ENCODE measurements around the gene ERN2. TPM values are rescaled to one million over a fixed set of nuclear protein-coding genes. Genes with fewer than 3 reads are reported as not detected.

ERN2 gene
- total RNA-seq, 1 donor from 2014 or later = not detected

DNA sequence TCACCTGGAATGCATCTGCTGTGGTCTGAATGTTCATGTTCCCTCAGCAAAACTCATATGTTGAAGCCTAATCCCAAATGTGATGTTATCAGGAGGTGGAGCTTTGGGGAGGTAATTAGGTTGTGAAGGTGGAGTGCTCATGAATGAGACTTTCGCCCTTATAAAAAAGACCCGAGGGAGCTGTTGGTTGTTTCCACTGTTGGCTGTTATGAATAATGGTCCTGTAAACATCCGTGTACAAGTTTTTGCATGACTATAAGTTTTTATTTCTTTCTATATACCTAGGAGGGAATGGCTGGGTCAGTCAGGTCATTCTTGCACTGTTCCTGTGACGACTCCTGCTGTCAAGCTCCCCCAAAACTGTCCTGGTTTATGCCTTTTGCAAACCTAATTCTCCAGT lies 32.2 kb upstream of the ERN2 start:
- no peak for TF ChIP-seq CTCF (IDR thresholded peaks at IDR 0.05; ENCODE audit: insufficient read depth, low read depth, low read length)
- TF ChIP-seq EZH2 (IDR thresholded peaks at IDR 0.05; ENCODE audit: insufficient read depth, low read length) = no peak
- Mint-ChIP-seq H3K27me3 (ENCODE audit: low read depth, unreplicated experiment) (peaks cover 16% of the 10 kb centered on the region), H3K4me1 (ENCODE audit: low read depth, unreplicated experiment) (no peaks in the 10 kb centered on the region), H3K36me3 (ENCODE audit: low read depth, unreplicated experiment) (no peaks in the 10 kb centered on the region), H3K27ac (ENCODE audit: unreplicated experiment) (no peak overlapping the region), H3K4me3 (ENCODE audit: unreplicated experiment) (no peak overlapping the region), H3K9me3 (ENCODE audit: unreplicated experiment) (peaks cover 5% of the 10 kb centered on the region)
- no peak overlapping the region for H3K4me2 ChIP-seq (ENCODE audit: low read length)
- H2AFZ ChIP-seq (ENCODE audit: low read depth, low read length) = no peak overlapping the region
- H3K27me3 ChIP-seq (ENCODE audit: insufficient read depth, low read length) = no peaks in the 10 kb centered on the region
- H4K20me1 ChIP-seq (ENCODE audit: insufficient read depth, low read length) = no peaks in the 10 kb centered on the region
- no peaks in the 10 kb centered on the region for H3K9me3 ChIP-seq (ENCODE audit: insufficient read depth, low read depth, low read length)
- no peak overlapping the region for H3K27ac ChIP-seq (ENCODE audit: low read depth, low read length)
- no peak for FAIRE-seq
- no peak for DNase-seq (ENCODE audit: low read depth)
- H3K36me3 ChIP-seq (ENCODE audit: insufficient read depth, low read length) = no peaks in the 10 kb centered on the region
- H3K9ac ChIP-seq (ENCODE audit: low read length) = no peak overlapping the region
- no peak overlapping the region for H3K4me3 ChIP-seq (ENCODE audit: insufficient read depth, low read depth, low read length)
- H3K79me2 ChIP-seq (ENCODE audit: insufficient read depth, low read length) = no peaks in the 10 kb centered on the region
- no peaks in the 10 kb centered on the region for H3K4me1 ChIP-seq (ENCODE audit: insufficient read depth, low read length)

DNA sequence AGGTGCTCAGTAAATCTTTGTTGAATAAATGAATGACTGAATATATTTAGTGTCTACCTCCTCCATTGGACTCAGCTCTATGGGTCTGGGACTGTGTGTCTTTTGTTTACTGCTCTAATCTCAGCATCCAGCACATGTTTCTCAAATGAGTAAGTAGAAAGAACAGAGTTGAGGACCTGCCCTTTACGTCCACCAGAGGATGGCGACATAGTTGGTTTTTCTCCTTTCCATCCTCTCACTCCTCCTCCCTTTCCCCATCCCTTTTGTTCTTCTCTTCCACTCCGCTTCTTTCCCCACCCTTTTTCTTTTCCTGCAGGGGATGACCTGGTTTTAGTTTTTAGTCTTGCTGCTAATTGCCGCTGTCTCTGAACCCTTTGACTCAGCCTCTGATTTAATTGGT lies 29.7 kb upstream of the ERN2 start:
- H3K27me3 ChIP-seq (ENCODE audit: insufficient read depth, low read length) = no peaks in the 10 kb centered on the region
- peaks cover 5% of the 10 kb centered on the region for H3K9me3 Mint-ChIP-seq (ENCODE audit: unreplicated experiment)
- H2AFZ ChIP-seq (ENCODE audit: low read depth, low read length) = no peak overlapping the region
- H3K4me1 ChIP-seq (ENCODE audit: insufficient read depth, low read length) = no peaks in the 10 kb centered on the region
- no peak overlapping the region for H3K4me3 ChIP-seq (ENCODE audit: insufficient read depth, low read depth, low read length)
- H3K27me3 Mint-ChIP-seq (ENCODE audit: low read depth, unreplicated experiment) = peaks cover 26% of the 10 kb centered on the region
- no peak overlapping the region for H3K27ac ChIP-seq (ENCODE audit: low read depth, low read length)
- no peaks in the 10 kb centered on the region for H3K36me3 ChIP-seq (ENCODE audit: insufficient read depth, low read length)
- no peaks in the 10 kb centered on the region for H3K36me3 Mint-ChIP-seq (ENCODE audit: low read depth, unreplicated experiment)
- no peak overlapping the region for H3K4me2 ChIP-seq (ENCODE audit: low read length)
- no peak for DNase-seq (ENCODE audit: low read depth)
- no peaks in the 10 kb centered on the region for H3K79me2 ChIP-seq (ENCODE audit: insufficient read depth, low read length)
- H3K9me3 ChIP-seq (ENCODE audit: insufficient read depth, low read depth, low read length) = no peaks in the 10 kb centered on the region
- no peak overlapping the region for H3K9ac ChIP-seq (ENCODE audit: low read length)
- FAIRE-seq = no peak
- H3K27ac Mint-ChIP-seq (ENCODE audit: unreplicated experiment) = no peak overlapping the region
- H3K4me1 Mint-ChIP-seq (ENCODE audit: low read depth, unreplicated experiment) = no peaks in the 10 kb centered on the region
- no peaks in the 10 kb centered on the region for H4K20me1 ChIP-seq (ENCODE audit: insufficient read depth, low read length)
- no peak overlapping the region for H3K4me3 Mint-ChIP-seq (ENCODE audit: unreplicated experiment)
- TF ChIP-seq EZH2 (IDR thresholded peaks at IDR 0.05; ENCODE audit: insufficient read depth, low read length) (no peak), CTCF (IDR thresholded peaks at IDR 0.05; ENCODE audit: insufficient read depth, low read depth, low read length) (no peak)

DNA sequence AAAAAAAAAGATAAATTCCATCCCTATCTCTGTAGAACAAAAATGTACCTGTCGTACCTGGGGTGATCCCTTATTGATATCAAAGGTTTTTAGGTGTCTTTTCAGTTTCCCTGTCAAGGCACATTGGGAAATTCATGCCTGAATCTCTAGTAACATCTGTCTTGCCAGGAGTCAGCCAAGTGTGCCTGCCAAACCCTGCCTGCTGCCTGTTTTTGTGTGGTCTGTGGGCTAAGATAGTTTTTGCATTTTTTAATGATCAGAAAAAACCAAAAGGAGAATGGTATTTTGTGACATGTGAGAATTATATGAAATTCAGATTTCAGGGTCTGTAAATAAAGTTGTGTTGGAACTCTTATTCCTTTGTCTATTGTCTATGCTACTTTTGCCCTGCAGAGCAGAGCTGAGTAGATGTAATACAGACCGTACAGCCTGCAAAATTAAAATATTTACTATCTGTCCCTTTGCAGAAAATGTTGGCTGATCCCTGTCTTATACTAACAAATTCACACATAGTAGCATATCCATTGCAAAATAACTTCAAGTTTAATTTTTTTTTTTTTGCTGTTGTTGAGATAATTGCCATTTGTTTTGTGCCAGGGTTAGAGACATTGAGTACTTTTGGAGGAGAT lies 28.8 kb upstream of the ERN2 start:
- no peaks in the 10 kb centered on the region for H4K20me1 ChIP-seq (ENCODE audit: insufficient read depth, low read length)
- no peak overlapping the region for H2AFZ ChIP-seq (ENCODE audit: low read depth, low read length)
- no peak for TF ChIP-seq CTCF (IDR thresholded peaks at IDR 0.05; ENCODE audit: insufficient read depth, low read depth, low read length)
- no peak for TF ChIP-seq EZH2 (IDR thresholded peaks at IDR 0.05; ENCODE audit: insufficient read depth, low read length)
- Mint-ChIP-seq H3K9me3 (ENCODE audit: unreplicated experiment) (peaks cover 5% of the 10 kb centered on the region), H3K27ac (ENCODE audit: unreplicated experiment) (no peak overlapping the region), H3K4me3 (ENCODE audit: unreplicated experiment) (no peak overlapping the region), H3K27me3 (ENCODE audit: low read depth, unreplicated experiment) (peaks cover 22% of the 10 kb centered on the region), H3K36me3 (ENCODE audit: low read depth, unreplicated experiment) (no peaks in the 10 kb centered on the region), H3K4me1 (ENCODE audit: low read depth, unreplicated experiment) (no peaks in the 10 kb centered on the region)
- H3K27me3 ChIP-seq (ENCODE audit: insufficient read depth, low read length) = no peaks in the 10 kb centered on the region
- H3K4me3 ChIP-seq (ENCODE audit: insufficient read depth, low read depth, low read length) = no peak overlapping the region
- H3K4me1 ChIP-seq (ENCODE audit: insufficient read depth, low read length) = no peaks in the 10 kb centered on the region
- no peaks in the 10 kb centered on the region for H3K79me2 ChIP-seq (ENCODE audit: insufficient read depth, low read length)
- DNase-seq (ENCODE audit: low read depth) (no peak), FAIRE-seq (no peak)
- H3K9ac ChIP-seq (ENCODE audit: low read length) = no peak overlapping the region
- H3K27ac ChIP-seq (ENCODE audit: low read depth, low read length) = no peak overlapping the region
- H3K4me2 ChIP-seq (ENCODE audit: low read length) = no peak overlapping the region
- H3K36me3 ChIP-seq (ENCODE audit: insufficient read depth, low read length) = no peaks in the 10 kb centered on the region
- H3K9me3 ChIP-seq (ENCODE audit: insufficient read depth, low read depth, low read length) = no peaks in the 10 kb centered on the region
